HUES6 (cell line): ENCODE measurements around the gene SEC14L6.
"Not testable (repeated sequence)": the region's sequence is repeated elsewhere in the genome, so short reads cannot be mapped to it uniquely, and the experiment has no call there.

Source experiments
- H3K27ac ChIP-seq: 2 replicates; pipeline ENCODE4 v1.7.0; 2013; ENCODE audit warnings: low read depth, mild to moderate bottlenecking, low read length, inconsistent platforms
- H3K27me3 ChIP-seq: 2 replicates; pipeline ENCODE4 v1.6.1; 2013; ENCODE audit warnings: low read length; ENCODE audit not compliant: control insufficient read depth, insufficient read depth
- H3K36me3 ChIP-seq: 2 replicates; pipeline ENCODE4 v1.6.1; 2013; ENCODE audit warnings: low read length; ENCODE audit not compliant: control insufficient read depth, insufficient read depth
- H3K4me1 ChIP-seq: 2 replicates; pipeline ENCODE4 v1.6.1; 2013; ENCODE audit warnings: low read length; ENCODE audit not compliant: control insufficient read depth, insufficient read depth
- H3K4me3 ChIP-seq: 2 replicates; pipeline ENCODE4 v1.5.1; 2013; ENCODE audit warnings: low read depth, low read length
- H3K9ac ChIP-seq: one replicate; pipeline ENCODE4 v1.6.1; 2013; ENCODE audit warnings: mild to moderate bottlenecking, low read length
- H3K9me3 ChIP-seq: 2 replicates; pipeline ENCODE4 v1.6.1; 2013; ENCODE audit warnings: low read depth, low read length; ENCODE audit not compliant: control insufficient read depth, insufficient read depth

Gene SEC14L6

DNA sequence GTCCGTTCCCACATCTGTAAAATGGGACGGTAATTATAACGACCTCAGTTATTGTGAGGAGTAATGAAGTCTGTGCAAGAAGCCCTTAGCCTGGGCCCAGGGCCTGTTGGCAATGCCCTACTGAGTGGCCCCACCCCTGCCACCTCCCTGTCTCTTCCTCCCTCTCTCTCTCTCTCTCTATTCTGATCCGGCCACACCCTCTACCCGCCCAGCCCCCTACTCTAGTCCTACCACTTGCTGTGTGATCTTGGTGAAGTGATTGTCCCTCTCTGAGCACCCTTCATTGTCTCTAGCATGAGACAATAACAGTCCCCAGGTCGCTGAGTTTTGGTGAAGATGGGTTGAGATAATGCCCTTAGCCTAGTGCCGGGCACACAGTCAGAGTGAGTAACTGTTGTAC, 7.4 kb upstream of the SEC14L6 start:
- H3K9me3 ChIP-seq = no peaks in the 10 kb centered on the region
- H3K27me3 ChIP-seq = no peaks in the 10 kb centered on the region
- H3K9ac ChIP-seq = no peak overlapping the region

DNA sequence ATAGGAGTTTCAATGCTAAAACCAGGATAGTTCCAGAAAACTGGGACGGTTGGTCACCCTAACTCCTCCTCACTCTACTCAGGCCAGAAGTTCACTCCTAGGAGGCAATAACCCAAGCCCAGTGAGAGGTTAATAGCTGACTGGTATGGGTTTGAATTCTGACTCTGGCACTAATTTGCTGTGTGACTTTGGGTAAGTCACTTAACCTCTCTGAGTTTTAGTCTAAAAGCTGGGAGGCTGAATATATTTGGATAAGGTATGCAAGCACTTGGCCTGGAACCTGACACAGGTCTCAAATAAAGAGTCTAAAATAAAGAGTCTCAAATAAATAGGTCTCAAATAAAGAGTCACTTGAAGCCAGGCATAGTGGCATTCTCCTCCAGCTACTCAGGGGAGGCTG, 6.2 kb upstream of the SEC14L6 start:
- Histone ChIP-seq H3K9ac (no peak overlapping the region), H3K36me3 (no peaks in the 10 kb centered on the region), H3K27ac (no peak overlapping the region), H3K9me3 (no peaks in the 10 kb centered on the region), H3K27me3 (peaks cover 5% of the 10 kb centered on the region; the same call in 1 of the 2 replicates), H3K4me1 (no peaks in the 10 kb centered on the region), H3K4me3 (no peak overlapping the region)

More for the DNA sequence above, 7.4 kb upstream of the SEC14L6 start:
- no peaks in the 10 kb centered on the region for H3K4me1 ChIP-seq
- H3K36me3 ChIP-seq = no peaks in the 10 kb centered on the region
- H3K4me3 ChIP-seq = no peak overlapping the region
- no peak overlapping the region for H3K27ac ChIP-seq

DNA sequence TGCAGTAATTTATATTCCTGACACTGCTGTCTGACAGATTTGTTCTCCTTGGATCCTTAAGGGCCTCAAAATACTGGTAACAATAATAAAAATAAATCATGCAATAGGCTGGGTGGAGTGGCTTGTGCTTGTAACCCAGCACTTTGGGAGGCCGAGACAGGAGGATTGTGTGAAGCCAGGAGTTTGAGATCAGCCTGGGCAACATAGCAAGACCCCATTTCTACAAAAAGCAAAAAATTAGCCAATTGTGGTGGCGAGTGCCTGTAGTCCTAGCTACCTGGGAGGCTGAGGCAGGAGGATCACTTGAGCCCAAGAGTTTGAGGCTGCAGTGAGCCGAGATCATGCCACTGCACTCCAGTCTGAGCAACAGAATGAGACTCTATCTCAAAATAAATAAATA, 5.3 kb upstream of the SEC14L6 start:
- not testable (repeated sequence) for H3K4me3 ChIP-seq, H3K36me3 ChIP-seq, H3K9me3 ChIP-seq, H3K4me1 ChIP-seq, H3K27ac ChIP-seq, H3K27me3 ChIP-seq, H3K9ac ChIP-seq

DNA sequence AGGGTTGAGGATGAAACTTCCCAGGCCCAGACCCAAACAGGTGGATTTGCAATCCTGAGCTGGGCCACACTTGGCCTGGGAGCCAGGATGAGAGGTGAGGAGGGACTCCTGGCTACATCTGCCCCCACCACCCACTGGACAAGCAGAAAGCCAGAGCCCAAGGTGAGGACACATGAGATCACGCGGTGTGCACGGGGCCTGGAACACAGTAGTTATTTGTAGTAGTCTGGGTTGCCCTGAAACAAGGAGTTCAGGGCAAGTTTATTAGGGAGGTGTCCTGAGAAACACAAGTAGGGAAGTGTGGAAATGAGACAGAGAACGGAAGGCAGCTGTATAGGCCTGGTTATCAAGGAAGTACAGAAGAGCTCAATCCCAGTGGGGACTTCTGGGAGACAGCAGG, 647 bp upstream of the SEC14L6 start:
- Histone ChIP-seq H3K27ac (no peak overlapping the region), H3K4me3 (no peak overlapping the region), H3K36me3 (no peaks in the 10 kb centered on the region), H3K27me3 (peaks cover 34% of the 10 kb centered on the region), H3K4me1 (peaks cover 6% of the 10 kb centered on the region), H3K9me3 (no peaks in the 10 kb centered on the region), H3K9ac (no peak overlapping the region)

DNA sequence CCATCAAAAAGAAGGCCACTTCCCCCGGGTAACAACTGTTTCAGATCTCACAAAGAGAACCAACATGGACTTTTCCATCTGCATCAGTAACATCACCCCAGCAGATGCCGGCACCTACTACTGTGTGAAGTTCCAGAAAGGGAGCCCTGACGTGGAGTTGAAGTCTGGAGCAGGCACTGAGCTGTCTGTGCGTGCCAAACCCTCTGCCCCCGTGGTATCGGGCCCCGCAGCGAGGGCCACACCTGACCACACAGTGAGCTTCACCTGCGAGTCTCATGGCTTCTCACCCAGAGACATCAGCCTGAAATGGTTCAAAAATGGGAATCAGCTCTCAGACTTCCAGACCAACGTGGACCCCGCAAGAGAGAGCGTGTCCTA, 3.7 kb downstream of the SEC14L6 start:
- peak overlapping the region; percentile 26 for H3K9ac ChIP-seq
- peaks cover 12% of the 10 kb centered on the region for H3K4me1 ChIP-seq
- H3K9me3 ChIP-seq = no peaks in the 10 kb centered on the region
- H3K4me3 ChIP-seq = peak overlapping the region; percentile 56
- peaks cover 37% of the 10 kb centered on the region for H3K27me3 ChIP-seq
- no peak overlapping the region for H3K27ac ChIP-seq
- H3K36me3 ChIP-seq = no peaks in the 10 kb centered on the region

DNA sequence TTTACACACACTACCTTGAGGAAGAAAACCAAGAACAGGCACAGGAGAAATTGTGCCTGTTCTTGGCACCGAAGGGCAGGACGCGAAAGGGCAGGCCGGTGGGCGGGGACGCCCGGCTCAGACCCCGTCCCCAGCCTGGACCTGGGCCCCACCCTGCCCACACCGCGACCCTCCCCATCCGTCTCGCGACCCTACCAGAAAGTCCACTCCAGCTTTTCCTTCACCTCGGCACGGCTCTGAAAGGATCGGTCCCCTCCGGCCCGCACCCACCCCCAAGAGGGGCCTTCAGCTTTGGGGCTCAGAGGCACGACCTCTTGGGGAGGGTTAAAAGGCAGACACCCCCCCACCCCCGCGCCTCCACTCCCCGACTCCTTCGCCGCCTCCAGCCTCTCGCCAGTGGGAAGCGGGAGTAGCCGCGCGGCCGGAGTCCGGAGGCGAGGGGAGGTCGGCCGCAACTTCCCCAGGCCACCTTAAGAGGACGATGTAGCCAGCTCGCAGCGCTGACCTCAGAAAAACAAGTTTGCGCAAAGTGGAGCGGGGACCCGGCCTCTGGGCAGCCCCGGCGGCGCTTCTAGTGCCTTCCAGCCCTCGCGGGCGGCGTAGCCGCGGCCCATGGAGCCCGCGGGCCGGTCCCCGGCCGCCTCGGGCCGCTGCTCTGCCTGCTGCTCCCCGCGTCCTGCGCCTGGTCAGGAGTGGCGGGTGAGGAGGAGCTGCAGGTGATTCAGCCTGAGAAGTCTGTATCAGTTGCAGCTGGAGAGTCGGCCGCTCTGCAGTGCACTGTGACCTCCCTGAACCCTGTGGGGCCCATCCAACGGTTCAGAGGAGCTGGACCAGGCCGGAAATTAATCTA, 4.4 kb downstream of the SEC14L6 start:
- no peak overlapping the region for H3K27ac ChIP-seq
- H3K36me3 ChIP-seq = no peaks in the 10 kb centered on the region
- H3K9ac ChIP-seq = peak overlapping the region; percentile 26
- peak overlapping the region; percentile 56 for H3K4me3 ChIP-seq
- peaks cover 34% of the 10 kb centered on the region for H3K27me3 ChIP-seq
- peaks cover 18% of the 10 kb centered on the region for H3K4me1 ChIP-seq
- no peaks in the 10 kb centered on the region for H3K9me3 ChIP-seq

DNA sequence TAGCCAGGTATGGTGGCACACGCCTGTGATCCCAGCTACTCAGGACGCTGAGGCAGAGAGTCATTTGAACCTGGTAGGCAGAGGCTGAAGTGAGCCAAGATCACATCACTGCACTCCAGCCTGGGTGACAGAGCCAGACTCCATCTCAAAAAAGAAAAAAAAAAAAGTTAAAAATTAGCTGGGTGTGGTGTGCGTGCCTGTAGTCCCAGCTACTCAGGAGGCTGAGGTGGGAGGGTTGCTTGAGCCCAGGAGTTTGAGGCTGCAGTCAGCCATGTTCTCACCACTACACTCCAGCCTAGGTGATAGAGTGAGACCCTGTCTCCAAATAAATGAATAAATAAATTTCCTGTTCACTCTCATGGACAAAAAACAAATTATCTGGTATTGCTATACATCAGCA, 5.0 kb downstream of the SEC14L6 start:
- H3K9ac ChIP-seq, H3K9me3 ChIP-seq, H3K36me3 ChIP-seq, H3K27ac ChIP-seq: not testable (repeated sequence)
- Histone ChIP-seq H3K4me1 (peaks cover 20% of the 10 kb centered on the region), H3K4me3 (peak overlapping the region; percentile 56), H3K27me3 (peaks cover 34% of the 10 kb centered on the region)

DNA sequence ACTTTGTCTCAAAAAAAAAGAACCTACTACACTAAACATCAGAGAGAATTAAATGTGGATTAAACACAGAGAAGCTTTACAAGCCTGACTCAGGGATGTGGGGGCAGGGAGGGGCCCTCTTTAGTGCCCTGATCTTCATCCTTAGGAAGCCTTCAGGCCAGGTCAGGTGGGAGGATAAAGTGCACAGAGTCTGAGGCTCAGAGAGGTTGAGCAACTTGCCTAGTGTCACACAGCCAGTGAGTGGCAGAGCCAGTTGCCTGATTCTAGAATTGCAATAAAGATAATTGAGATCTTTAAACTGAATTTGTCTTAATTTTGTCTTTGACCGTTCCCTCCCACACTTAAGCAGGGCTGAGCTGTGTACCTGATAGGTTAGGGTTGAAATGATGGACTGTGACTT, 7.2 kb downstream of the SEC14L6 start:
- Histone ChIP-seq H3K4me1 (peaks cover 20% of the 10 kb centered on the region), H3K27ac (no peak overlapping the region), H3K9me3 (no peaks in the 10 kb centered on the region), H3K27me3 (peaks cover 29% of the 10 kb centered on the region), H3K4me3 (no peak overlapping the region), H3K36me3 (no peaks in the 10 kb centered on the region), H3K9ac (no peak overlapping the region)

DNA sequence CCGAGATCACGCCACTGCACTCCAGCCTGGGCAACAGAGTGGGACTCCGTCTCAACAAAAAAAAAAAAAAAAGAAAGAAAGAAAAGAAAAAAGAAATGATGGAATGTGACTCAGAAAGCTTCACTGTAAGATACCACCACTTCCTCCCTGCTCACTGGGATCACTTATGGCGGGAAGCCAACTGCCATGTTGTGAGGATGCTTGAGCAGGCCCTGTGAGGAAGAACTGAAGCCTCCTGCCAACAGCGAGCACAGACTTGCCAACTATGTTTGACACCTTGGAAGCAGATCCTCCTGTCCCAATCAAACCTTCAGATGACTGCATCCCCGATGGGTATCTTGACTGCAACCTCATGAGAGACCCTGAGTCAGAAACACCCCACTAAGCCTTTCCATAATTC, 8.3 kb downstream of the SEC14L6 start:
- Histone ChIP-seq H3K27ac (no peak overlapping the region), H3K9me3 (no peaks in the 10 kb centered on the region), H3K4me3 (no peak overlapping the region), H3K36me3 (no peaks in the 10 kb centered on the region), H3K9ac (no peak overlapping the region), H3K27me3 (peaks cover 18% of the 10 kb centered on the region), H3K4me1 (peaks cover 20% of the 10 kb centered on the region)

DNA sequence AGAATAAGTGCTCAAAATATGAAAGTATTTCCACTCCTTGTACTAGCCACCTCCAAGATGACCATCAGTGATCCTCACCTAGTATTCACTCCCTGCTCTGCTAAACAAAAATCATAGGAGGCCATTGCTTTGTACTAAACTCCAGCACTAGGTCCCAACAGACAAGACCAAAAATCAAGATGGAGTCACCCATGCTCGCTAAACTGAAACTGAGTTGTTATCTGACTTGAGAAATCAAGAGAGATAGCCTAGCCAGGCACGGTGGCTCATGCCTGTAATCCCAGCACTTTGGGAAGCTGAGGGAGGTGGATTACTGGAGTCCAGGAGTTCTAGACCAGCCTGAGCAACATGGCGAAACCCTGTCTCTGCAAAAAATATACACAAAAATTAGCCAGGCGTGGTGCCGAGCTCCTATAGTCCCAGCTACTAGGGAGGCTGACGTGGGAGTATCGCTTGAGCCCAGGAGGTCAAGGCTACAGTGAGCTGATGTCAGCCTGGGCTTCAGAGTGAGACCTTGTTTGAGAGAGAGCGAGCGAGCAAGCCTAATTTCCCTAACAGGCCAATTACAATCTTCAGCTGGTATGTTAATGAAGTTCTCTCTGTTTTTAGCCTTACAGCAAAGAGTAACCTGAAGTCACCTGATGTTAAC, 9.3 kb downstream of the SEC14L6 start:
- Histone ChIP-seq H3K36me3 (no peaks in the 10 kb centered on the region), H3K27ac (no peak overlapping the region), H3K4me1 (peaks cover 14% of the 10 kb centered on the region), H3K27me3 (peaks cover 7% of the 10 kb centered on the region), H3K4me3 (no peak overlapping the region), H3K9me3 (no peaks in the 10 kb centered on the region), H3K9ac (no peak overlapping the region)

DNA sequence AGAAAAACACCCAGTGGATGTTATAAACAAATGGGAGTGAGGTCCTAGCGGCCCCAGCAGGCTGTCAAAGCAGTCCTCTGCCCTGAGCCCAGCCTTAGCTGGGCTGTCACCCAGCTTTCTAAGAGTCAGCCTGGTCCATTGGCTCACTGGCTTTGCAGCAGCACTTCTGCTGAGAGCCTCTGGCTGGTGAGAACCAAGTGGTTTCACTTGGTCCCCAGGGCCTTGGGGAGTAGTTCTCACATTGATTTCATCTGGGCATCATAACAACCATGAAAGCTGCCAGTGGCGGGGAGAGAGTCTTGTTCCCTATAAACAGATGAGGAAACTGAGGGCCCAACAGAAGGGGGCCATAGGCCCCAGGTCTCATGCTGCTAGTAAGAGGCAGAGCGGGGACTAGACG, 11.4 kb downstream of the SEC14L6 start:
- Histone ChIP-seq H3K4me1 (peaks cover 9% of the 10 kb centered on the region), H3K9ac (no peak overlapping the region), H3K36me3 (no peaks in the 10 kb centered on the region), H3K27me3 (no peaks in the 10 kb centered on the region), H3K4me3 (no peak overlapping the region), H3K9me3 (no peaks in the 10 kb centered on the region), H3K27ac (no peak overlapping the region)
